ENCODE results near the gene PCDHGA1.

The PCDHGA1 gene

GRCh38 chr5:141559461-141559860 is 229.1 kb downstream of the PCDHGA1 start:
- CTCF ChIA-PET, result interaction anchor here (0.6 kb wide), 1 partner anchor 33 kb away, joined by 3 read pairs; no protein-coding TSS in a partner anchor
- no peak for DNase-seq (ENCODE audit: extremely low spot score)
- POLR2A ChIA-PET, result no interaction called here
- TF ChIP-seq L3MBTL2 (conservative IDR thresholded peaks at IDR 0.05) (no peak), SP1 (IDR thresholded peaks at IDR 0.05) (no peak), CTBP1 (IDR thresholded peaks at IDR 0.05; ENCODE audit: borderline replicate concordance) (no peak), ZNF384 (IDR thresholded peaks at IDR 0.05) (no peak), BHLHE40 (IDR thresholded peaks at IDR 0.05; ENCODE audit: borderline replicate concordance) (no peak), FOXM1 (IDR thresholded peaks at IDR 0.05; ENCODE audit: borderline replicate concordance) (no peak), FOXK2 (IDR thresholded peaks at IDR 0.05) (no peak), SUZ12 (IDR thresholded peaks at IDR 0.05) (no peak)

GRCh38 chr5:141560151-141560550 is 229.8 kb downstream of the PCDHGA1 start:
- ChIA-PET CTCF (no interaction called here), POLR2A (no interaction called here)
- TF ChIP-seq HDGF (IDR thresholded peaks at IDR 0.05; ENCODE audit: borderline replicate concordance), result no peak
- no peak for TF ChIP-seq SUZ12 (IDR thresholded peaks at IDR 0.05)
- TF ChIP-seq FOXK2 (IDR thresholded peaks at IDR 0.05), result no peak
- TF ChIP-seq FOXM1 (IDR thresholded peaks at IDR 0.05; ENCODE audit: borderline replicate concordance), result no peak
- TF ChIP-seq ZNF384 (IDR thresholded peaks at IDR 0.05), result no peak
- TF ChIP-seq ARNT (IDR thresholded peaks at IDR 0.05), result no peak
- no peak for TF ChIP-seq FOXA1 (IDR thresholded peaks at IDR 0.05)
- TF ChIP-seq LEF1 (IDR thresholded peaks at IDR 0.05; ENCODE audit: borderline replicate concordance), result no peak
- no peak for TF ChIP-seq ELF4 (IDR thresholded peaks at IDR 0.05)
- TF ChIP-seq, protein P1, sequence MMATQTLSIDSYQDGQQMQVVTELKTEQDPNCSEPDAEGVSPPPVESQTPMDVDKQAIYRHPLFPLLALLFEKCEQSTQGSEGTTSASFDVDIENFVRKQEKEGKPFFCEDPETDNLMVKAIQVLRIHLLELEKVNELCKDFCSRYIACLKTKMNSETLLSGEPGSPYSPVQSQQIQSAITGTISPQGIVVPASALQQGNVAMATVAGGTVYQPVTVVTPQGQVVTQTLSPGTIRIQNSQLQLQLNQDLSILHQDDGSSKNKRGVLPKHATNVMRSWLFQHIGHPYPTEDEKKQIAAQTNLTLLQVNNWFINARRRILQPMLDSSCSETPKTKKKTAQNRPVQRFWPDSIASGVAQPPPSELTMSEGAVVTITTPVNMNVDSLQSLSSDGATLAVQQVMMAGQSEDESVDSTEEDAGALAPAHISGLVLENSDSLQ (IDR thresholded peaks at IDR 0.05), result no peak
- TF ChIP-seq L3MBTL2 (conservative IDR thresholded peaks at IDR 0.05), result no peak
- no peak for TF ChIP-seq BHLHE40 (IDR thresholded peaks at IDR 0.05; ENCODE audit: borderline replicate concordance)
- TF ChIP-seq CTBP1 (IDR thresholded peaks at IDR 0.05; ENCODE audit: borderline replicate concordance), result no peak
- TF ChIP-seq TARDBP (IDR thresholded peaks at IDR 0.05), result no peak
- no peak for TF ChIP-seq NFRKB (IDR thresholded peaks at IDR 0.05)
- no peak for TF ChIP-seq SP1 (IDR thresholded peaks at IDR 0.05)
- no peak for DNase-seq (ENCODE audit: extremely low spot score)

DNA sequence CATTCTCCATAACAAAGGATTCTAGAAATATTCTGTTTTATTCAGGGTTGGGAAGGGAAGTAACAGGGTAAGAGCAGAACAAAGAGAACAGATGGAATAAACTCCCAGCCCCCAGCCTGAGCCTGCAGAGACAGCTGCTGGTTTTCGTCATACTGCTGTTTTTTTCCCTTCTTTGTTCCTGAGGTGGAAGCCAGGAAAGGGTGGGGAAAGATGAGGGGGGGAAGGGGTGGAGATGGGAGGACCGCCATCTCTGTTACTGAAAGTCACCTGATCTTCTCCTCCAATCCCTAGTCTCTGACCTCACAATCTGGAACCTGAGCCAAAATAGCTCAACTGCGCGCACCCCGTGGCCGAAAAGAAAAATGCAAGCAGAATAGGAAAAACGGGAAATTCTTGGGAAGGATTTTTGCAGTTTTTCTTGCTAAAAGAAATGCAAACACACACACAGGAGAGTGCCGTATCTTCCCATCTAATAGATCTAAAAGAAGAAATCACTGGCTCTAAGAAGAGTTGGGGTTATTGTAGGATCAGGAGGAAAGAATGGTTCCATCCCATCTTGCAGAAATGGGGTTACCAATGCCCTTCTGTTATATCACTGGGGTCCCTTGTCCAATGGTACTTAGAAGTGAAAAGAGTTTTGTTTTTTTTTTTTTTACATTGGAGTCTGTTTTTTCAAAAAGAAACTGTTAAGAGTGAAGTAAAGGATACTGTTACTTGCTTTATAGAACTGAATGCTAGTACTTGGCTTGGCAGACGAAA is 230.6 kb downstream of the PCDHGA1 start:
- DNase-seq (ENCODE audit: extremely low spot score), result no peak
- CTCF ChIA-PET, result interaction anchor here (0.6 to 0.7 kb wide), 2 partner anchors 227 to 316 kb away, joined by 3 to 4 read pairs; partner anchors contain the start of gene PCDHB15
- TF ChIP-seq SUZ12 (IDR thresholded peaks at IDR 0.05) (no peak), CTBP1 (IDR thresholded peaks at IDR 0.05; ENCODE audit: borderline replicate concordance) (no peak), L3MBTL2 (conservative IDR thresholded peaks at IDR 0.05) (no peak), ARNT (IDR thresholded peaks at IDR 0.05) (no peak), NFRKB (IDR thresholded peaks at IDR 0.05) (no peak), ZNF384 (IDR thresholded peaks at IDR 0.05) (no peak), SP1 (IDR thresholded peaks at IDR 0.05) (no peak), FOXK2 (IDR thresholded peaks at IDR 0.05) (no peak), HDGF (IDR thresholded peaks at IDR 0.05; ENCODE audit: borderline replicate concordance) (no peak), FOXA1 (IDR thresholded peaks at IDR 0.05) (no peak), TARDBP (IDR thresholded peaks at IDR 0.05) (no peak)
- POLR2A ChIA-PET, result no interaction called here

Measured in HEK293T (cell line).